K562 (cell line): Measurements from ENCODE around the gene IL1RL1. TPM values are rescaled to one million over a fixed set of nuclear protein-coding genes. Genes with fewer than 3 reads are reported as not detected.

Source experiments
- CTBP1 ChIP-seq: fragments of 450-650 bp; IDR thresholded peaks from 2 replicates; pipeline ENCODE4 v1.6.1; 2016; ENCODE audit warnings: borderline replicate concordance
- EZH2 ChIP-seq: IDR thresholded peaks from 2 replicates; pipeline ENCODE4 v1.6.1; 2012; ENCODE audit warnings: low read depth, mild to moderate bottlenecking, inconsistent platforms, low read length, borderline replicate concordance
- GABPA ChIP-seq: fragments of 200-800 bp; sonication (Bioruptor generic); conservative IDR thresholded peaks from 2 replicates; pipeline ENCODE4 v1.6.1; 2016; ENCODE audit warnings: low read depth, missing genetic modification characterization, missing compliant biosample characterization
- HDAC8 ChIP-seq: fragments of 450-650 bp; IDR thresholded peaks from 2 replicates; pipeline ENCODE4 v1.6.1; 2016; ENCODE audit warnings: mild to moderate bottlenecking, missing genetic modification characterization, moderate library complexity, missing compliant biosample characterization
- RCOR1 ChIP-seq, 2 experiments: IDR thresholded peaks; 2 replicates each; pipeline ENCODE4 v1.6.1; 2012; ENCODE audit warnings: low read depth in 2 of 2, low read length in 2 of 2, borderline replicate concordance in 1 of 2, improper control_type of control experiment in 1 of 2
- TAF1 ChIP-seq: IDR thresholded peaks from 2 replicates; pipeline ENCODE4 v1.6.1; 2011; ENCODE audit warnings: mild to moderate bottlenecking, low read length, moderate library complexity; ENCODE audit not compliant: insufficient read depth, control insufficient read depth, severe bottlenecking; ENCODE audit errors: extremely low read depth
- ZNF311 ChIP-seq: fragments of 250-450 bp; sonication (Bioruptor Pico); IDR thresholded peaks from 2 replicates; pipeline ENCODE4 v1.4.0; 2020; ENCODE audit warnings: mild to moderate bottlenecking, moderate library complexity
- polyA plus RNA-seq, 8 experiments: library from polyadenylated mRNA; depleted of rRNA in 4 of 8; stranded (reverse) in 5 of 8; unstranded in 3 of 8; fragments of >200 nt; fragmentation: Nextera tagmentation in 2 of 8; fragmentation: Illumina TruSeq in 1 of 8; extraction: Ambion mirVana in 2 of 8; extraction: Trizol in 1 of 8; gene quantifications; 2 replicates each; pipeline versions ENCODE4 v1.2.1 to v1.2.3, GENCODE V29; 2011 to 2014; ENCODE audit warnings: inconsistent platforms in 1 of 8, missing spikeins in 1 of 8
- total RNA-seq, 7 experiments: library from RNA; depleted of rRNA in 6 of 7; stranded (reverse); fragments of >200 nt in 6 of 7; fragmentation: Illumina TruSeq in 2 of 7; extraction: Trizol in 2 of 7; gene quantifications; 2 replicates each; pipeline versions ENCODE4 v1.2.1 to v1.2.3, GENCODE V29; 2011 to 2021; ENCODE audit warnings: low replicate concordance in 1 of 7
- TF ChIP-seq, protein P1 (sequence below): sonication (generic); formaldehyde crosslinking; IDR thresholded peaks from 2 replicates; pipeline ENCODE4 v1.8.0; 2023; ENCODE audit warnings: missing genetic modification reagents, mild to moderate bottlenecking, borderline replicate concordance
- TF ChIP-seq, protein P2 (sequence below): sonication (generic); formaldehyde crosslinking; IDR thresholded peaks from 2 replicates; pipeline ENCODE4 v1.8.0; 2022; ENCODE audit warnings: mild to moderate bottlenecking, missing genetic modification reagents
- TF ChIP-seq, protein P3 (sequence below): sonication (generic); formaldehyde crosslinking; IDR thresholded peaks from 2 replicates; pipeline ENCODE4 v1.8.1; 2023; ENCODE audit warnings: mild to moderate bottlenecking, missing genetic modification reagents
- TF ChIP-seq, protein P4 (sequence below), 2 experiments: fragments of 450-650 bp; IDR thresholded peaks; 2 replicates each; pipeline ENCODE4 v1.6.1; 2016
- TF ChIP-seq, protein P5 (sequence below), 2 experiments: IDR thresholded peaks; 2 replicates each; pipeline ENCODE4 v1.6.1; 2012; ENCODE audit warnings: improper control_type of control experiment in 2 of 2, low read depth in 2 of 2, low read length in 2 of 2, borderline replicate concordance in 1 of 2

IL1RL1 gene
- total and polyA plus RNA-seq, 9 of the 15 experiments (the other 6 are each of a cell fraction or from before 2014, with no cell fraction given) = 0.06 to 3.3 (median 0.59) TPM

DNA sequence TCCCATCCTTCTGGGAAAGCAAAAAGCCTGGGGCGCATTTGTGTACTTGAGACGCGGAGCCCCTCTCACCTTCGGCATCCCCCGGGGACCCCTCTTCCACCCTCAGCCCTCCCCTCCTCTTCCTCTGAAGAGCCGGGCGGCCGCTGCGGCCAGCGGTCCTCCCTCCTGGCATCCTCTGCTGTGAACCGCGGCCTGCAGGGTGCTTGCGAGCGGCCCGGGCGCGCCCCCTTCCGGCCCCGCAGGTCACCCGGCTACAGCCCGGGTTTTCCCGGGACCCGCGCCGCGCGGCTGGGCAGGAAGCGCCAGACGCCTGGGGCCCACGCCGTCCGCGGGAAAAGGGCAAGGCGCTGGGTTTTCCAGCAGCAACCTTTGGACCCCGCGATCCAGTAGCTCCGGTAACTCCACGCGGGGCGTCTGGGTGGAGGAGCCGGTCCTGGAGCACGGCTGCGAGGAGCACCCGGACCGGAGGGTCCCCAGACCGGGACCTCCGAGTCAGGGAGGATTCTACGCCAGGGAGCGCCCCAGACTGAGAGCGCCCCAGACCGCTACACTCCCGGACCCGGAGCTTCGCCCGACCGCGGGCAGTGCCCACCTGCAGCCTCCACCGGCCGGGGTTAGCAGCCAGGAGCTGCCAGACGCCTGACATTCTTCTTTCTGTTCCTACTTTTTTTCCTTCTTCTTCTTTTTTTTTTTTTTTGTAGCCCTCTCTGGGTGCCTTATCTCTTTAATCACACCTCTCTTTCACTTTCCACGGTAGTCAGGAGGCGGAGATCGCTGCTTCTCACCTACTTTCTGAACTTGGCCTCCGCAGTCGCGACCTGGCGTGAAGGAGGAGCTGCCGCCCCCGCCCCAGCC lies 44.4 kb downstream of the IL1RL1 start, which contains the start of gene IL18R1 (continued):
- TF ChIP-seq, protein P1, sequence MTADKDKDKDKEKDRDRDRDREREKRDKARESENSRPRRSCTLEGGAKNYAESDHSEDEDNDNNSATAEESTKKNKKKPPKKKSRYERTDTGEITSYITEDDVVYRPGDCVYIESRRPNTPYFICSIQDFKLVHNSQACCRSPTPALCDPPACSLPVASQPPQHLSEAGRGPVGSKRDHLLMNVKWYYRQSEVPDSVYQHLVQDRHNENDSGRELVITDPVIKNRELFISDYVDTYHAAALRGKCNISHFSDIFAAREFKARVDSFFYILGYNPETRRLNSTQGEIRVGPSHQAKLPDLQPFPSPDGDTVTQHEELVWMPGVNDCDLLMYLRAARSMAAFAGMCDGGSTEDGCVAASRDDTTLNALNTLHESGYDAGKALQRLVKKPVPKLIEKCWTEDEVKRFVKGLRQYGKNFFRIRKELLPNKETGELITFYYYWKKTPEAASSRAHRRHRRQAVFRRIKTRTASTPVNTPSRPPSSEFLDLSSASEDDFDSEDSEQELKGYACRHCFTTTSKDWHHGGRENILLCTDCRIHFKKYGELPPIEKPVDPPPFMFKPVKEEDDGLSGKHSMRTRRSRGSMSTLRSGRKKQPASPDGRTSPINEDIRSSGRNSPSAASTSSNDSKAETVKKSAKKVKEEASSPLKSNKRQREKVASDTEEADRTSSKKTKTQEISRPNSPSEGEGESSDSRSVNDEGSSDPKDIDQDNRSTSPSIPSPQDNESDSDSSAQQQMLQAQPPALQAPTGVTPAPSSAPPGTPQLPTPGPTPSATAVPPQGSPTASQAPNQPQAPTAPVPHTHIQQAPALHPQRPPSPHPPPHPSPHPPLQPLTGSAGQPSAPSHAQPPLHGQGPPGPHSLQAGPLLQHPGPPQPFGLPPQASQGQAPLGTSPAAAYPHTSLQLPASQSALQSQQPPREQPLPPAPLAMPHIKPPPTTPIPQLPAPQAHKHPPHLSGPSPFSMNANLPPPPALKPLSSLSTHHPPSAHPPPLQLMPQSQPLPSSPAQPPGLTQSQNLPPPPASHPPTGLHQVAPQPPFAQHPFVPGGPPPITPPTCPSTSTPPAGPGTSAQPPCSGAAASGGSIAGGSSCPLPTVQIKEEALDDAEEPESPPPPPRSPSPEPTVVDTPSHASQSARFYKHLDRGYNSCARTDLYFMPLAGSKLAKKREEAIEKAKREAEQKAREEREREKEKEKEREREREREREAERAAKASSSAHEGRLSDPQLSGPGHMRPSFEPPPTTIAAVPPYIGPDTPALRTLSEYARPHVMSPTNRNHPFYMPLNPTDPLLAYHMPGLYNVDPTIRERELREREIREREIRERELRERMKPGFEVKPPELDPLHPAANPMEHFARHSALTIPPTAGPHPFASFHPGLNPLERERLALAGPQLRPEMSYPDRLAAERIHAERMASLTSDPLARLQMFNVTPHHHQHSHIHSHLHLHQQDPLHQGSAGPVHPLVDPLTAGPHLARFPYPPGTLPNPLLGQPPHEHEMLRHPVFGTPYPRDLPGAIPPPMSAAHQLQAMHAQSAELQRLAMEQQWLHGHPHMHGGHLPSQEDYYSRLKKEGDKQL (CRISPR knock-in tag) = no peak
- no peak for TF ChIP-seq EZH2
- no peak for TF ChIP-seq HDAC8 (tag)
- TF ChIP-seq, protein P2, sequence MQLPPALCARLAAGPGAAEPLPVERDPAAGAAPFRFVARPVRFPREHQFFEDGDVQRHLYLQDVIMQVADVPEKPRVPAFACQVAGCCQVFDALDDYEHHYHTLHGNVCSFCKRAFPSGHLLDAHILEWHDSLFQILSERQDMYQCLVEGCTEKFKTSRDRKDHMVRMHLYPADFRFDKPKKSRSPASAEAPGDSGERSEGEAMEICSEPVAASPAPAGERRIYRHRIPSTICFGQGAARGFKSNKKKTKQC (CRISPR knock-in tag) = no peak
- peak; percentile 86 for TF ChIP-seq CTBP1
- TF ChIP-seq TAF1 = no peak
- no peak for TF ChIP-seq ZNF311 (CRISPR knock-in tag)
- TF ChIP-seq, protein P3, sequence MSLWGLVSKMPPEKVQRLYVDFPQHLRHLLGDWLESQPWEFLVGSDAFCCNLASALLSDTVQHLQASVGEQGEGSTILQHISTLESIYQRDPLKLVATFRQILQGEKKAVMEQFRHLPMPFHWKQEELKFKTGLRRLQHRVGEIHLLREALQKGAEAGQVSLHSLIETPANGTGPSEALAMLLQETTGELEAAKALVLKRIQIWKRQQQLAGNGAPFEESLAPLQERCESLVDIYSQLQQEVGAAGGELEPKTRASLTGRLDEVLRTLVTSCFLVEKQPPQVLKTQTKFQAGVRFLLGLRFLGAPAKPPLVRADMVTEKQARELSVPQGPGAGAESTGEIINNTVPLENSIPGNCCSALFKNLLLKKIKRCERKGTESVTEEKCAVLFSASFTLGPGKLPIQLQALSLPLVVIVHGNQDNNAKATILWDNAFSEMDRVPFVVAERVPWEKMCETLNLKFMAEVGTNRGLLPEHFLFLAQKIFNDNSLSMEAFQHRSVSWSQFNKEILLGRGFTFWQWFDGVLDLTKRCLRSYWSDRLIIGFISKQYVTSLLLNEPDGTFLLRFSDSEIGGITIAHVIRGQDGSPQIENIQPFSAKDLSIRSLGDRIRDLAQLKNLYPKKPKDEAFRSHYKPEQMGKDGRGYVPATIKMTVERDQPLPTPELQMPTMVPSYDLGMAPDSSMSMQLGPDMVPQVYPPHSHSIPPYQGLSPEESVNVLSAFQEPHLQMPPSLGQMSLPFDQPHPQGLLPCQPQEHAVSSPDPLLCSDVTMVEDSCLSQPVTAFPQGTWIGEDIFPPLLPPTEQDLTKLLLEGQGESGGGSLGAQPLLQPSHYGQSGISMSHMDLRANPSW (CRISPR knock-in tag) = no peak
- TF ChIP-seq RCOR1 (IDR thresholded peaks at IDR 0.05; ENCODE audit: borderline replicate concordance in 1 of 2, low read depth in 2 of 2, low read length in 2 of 2) = peak in 1 of 2 experiments; percentile 76; a peak in 2 of 4 replicates
- TF ChIP-seq GABPA (tag) = no peak
- TF ChIP-seq, protein P4, sequence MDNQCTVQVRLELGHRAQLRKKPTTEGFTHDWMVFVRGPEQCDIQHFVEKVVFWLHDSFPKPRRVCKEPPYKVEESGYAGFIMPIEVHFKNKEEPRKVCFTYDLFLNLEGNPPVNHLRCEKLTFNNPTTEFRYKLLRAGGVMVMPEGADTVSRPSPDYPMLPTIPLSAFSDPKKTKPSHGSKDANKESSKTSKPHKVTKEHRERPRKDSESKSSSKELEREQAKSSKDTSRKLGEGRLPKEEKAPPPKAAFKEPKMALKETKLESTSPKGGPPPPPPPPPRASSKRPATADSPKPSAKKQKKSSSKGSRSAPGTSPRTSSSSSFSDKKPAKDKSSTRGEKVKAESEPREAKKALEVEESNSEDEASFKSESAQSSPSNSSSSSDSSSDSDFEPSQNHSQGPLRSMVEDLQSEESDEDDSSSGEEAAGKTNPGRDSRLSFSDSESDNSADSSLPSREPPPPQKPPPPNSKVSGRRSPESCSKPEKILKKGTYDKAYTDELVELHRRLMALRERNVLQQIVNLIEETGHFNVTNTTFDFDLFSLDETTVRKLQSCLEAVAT (IDR thresholded peaks at IDR 0.05) = no peak
- TF ChIP-seq, protein P5, sequence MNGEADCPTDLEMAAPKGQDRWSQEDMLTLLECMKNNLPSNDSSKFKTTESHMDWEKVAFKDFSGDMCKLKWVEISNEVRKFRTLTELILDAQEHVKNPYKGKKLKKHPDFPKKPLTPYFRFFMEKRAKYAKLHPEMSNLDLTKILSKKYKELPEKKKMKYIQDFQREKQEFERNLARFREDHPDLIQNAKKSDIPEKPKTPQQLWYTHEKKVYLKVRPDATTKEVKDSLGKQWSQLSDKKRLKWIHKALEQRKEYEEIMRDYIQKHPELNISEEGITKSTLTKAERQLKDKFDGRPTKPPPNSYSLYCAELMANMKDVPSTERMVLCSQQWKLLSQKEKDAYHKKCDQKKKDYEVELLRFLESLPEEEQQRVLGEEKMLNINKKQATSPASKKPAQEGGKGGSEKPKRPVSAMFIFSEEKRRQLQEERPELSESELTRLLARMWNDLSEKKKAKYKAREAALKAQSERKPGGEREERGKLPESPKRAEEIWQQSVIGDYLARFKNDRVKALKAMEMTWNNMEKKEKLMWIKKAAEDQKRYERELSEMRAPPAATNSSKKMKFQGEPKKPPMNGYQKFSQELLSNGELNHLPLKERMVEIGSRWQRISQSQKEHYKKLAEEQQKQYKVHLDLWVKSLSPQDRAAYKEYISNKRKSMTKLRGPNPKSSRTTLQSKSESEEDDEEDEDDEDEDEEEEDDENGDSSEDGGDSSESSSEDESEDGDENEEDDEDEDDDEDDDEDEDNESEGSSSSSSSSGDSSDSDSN (IDR thresholded peaks at IDR 0.05; ENCODE audit: borderline replicate concordance in 1 of 2, low read depth in 2 of 2, low read length in 2 of 2) = peak; percentile 83 to 87; a peak in 3 of 4 replicates
